ENCODE measurements around the gene EPAS1. TPM values are rescaled to one million over a fixed set of nuclear protein-coding genes. Genes with fewer than 3 reads are reported as not detected.

Gene EPAS1
- total and polyA plus RNA-seq, 9 of the 15 experiments (the other 6 are each of a cell fraction or from before 2014, with no cell fraction given) = 0.25 to 11.2 (median 4.1) TPM

DNA sequence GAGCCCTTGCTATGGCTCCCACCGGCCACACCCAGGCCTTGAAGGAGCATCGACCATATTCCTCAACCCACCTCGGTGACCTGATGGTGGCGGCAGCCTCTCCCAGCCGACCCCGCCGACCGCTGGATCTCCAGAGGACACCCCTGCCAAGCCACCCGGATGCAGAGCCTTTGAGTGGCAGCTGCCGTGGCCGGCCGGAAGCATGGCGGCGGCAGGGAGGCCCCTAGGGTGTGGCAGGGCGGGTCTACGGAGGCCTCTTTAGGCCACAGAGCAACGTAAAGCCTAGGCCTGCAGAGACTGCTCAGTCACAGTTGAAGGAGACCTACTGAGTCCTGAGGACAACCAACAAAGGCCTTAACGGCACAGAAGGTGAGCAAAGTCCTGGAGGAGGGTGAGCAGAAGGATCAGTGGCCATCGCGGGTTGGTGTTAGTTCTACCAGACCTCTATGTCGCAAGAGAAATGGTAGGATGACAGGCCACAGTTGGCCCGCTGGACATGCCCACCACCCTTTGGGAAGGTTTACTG, 131.8 kb downstream of the EPAS1 start (continued):
- TF ChIP-seq, protein P1, sequence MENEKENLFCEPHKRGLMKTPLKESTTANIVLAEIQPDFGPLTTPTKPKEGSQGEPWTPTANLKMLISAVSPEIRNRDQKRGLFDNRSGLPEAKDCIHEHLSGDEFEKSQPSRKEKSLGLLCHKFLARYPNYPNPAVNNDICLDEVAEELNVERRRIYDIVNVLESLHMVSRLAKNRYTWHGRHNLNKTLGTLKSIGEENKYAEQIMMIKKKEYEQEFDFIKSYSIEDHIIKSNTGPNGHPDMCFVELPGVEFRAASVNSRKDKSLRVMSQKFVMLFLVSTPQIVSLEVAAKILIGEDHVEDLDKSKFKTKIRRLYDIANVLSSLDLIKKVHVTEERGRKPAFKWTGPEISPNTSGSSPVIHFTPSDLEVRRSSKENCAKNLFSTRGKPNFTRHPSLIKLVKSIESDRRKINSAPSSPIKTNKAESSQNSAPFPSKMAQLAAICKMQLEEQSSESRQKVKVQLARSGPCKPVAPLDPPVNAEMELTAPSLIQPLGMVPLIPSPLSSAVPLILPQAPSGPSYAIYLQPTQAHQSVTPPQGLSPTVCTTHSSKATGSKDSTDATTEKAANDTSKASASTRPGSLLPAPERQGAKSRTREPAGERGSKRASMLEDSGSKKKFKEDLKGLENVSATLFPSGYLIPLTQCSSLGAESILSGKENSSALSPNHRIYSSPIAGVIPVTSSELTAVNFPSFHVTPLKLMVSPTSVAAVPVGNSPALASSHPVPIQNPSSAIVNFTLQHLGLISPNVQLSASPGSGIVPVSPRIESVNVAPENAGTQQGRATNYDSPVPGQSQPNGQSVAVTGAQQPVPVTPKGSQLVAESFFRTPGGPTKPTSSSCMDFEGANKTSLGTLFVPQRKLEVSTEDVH (IDR thresholded peaks at IDR 0.05; ENCODE audit: low read depth, partially characterized antibody) = no peak
- TF ChIP-seq ZNF224 (CRISPR knock-in tag; IDR thresholded peaks at IDR 0.05) (no peak), NFE2L1 (tag; IDR thresholded peaks at IDR 0.05; ENCODE audit: borderline replicate concordance, low read depth) (no peak), ARID2 (IDR thresholded peaks at IDR 0.05) (no peak), NELFE (IDR thresholded peaks at IDR 0.05; ENCODE audit: insufficient read depth, insufficient read length) (no peak), TAF7 (tag; IDR thresholded peaks at IDR 0.05) (peak; percentile 47), ZNF316 (IDR thresholded peaks at IDR 0.05) (no peak), NCOA2 (IDR thresholded peaks at IDR 0.05; ENCODE audit: partially characterized antibody in 2 of 2) (no peak), CHD1 (IDR thresholded peaks at IDR 0.05; ENCODE audit: low read length) (no peak), ARID1B (IDR thresholded peaks at IDR 0.05) (0 out of 2 replicates have a peak, but pooled peaks have one; percentile 18), EWSR1 (IDR thresholded peaks at IDR 0.05; ENCODE audit: borderline replicate concordance, low read depth, partially characterized antibody) (no peak), SMARCE1 (IDR thresholded peaks at IDR 0.05) (no peak)
- TF ChIP-seq, protein P2, sequence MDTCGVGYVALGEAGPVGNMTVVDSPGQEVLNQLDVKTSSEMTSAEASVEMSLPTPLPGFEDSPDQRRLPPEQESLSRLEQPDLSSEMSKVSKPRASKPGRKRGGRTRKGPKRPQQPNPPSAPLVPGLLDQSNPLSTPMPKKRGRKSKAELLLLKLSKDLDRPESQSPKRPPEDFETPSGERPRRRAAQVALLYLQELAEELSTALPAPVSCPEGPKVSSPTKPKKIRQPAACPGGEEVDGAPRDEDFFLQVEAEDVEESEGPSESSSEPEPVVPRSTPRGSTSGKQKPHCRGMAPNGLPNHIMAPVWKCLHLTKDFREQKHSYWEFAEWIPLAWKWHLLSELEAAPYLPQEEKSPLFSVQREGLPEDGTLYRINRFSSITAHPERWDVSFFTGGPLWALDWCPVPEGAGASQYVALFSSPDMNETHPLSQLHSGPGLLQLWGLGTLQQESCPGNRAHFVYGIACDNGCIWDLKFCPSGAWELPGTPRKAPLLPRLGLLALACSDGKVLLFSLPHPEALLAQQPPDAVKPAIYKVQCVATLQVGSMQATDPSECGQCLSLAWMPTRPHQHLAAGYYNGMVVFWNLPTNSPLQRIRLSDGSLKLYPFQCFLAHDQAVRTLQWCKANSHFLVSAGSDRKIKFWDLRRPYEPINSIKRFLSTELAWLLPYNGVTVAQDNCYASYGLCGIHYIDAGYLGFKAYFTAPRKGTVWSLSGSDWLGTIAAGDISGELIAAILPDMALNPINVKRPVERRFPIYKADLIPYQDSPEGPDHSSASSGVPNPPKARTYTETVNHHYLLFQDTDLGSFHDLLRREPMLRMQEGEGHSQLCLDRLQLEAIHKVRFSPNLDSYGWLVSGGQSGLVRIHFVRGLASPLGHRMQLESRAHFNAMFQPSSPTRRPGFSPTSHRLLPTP (IDR thresholded peaks at IDR 0.05; ENCODE audit: borderline replicate concordance, extremely low read depth, insufficient read length) = no peak
- TF ChIP-seq, protein P3, sequence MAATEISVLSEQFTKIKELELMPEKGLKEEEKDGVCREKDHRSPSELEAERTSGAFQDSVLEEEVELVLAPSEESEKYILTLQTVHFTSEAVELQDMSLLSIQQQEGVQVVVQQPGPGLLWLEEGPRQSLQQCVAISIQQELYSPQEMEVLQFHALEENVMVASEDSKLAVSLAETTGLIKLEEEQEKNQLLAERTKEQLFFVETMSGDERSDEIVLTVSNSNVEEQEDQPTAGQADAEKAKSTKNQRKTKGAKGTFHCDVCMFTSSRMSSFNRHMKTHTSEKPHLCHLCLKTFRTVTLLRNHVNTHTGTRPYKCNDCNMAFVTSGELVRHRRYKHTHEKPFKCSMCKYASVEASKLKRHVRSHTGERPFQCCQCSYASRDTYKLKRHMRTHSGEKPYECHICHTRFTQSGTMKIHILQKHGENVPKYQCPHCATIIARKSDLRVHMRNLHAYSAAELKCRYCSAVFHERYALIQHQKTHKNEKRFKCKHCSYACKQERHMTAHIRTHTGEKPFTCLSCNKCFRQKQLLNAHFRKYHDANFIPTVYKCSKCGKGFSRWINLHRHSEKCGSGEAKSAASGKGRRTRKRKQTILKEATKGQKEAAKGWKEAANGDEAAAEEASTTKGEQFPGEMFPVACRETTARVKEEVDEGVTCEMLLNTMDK (IDR thresholded peaks at IDR 0.05; ENCODE audit: borderline replicate concordance, insufficient read depth, low read depth, low read length, poor library complexity, severe bottlenecking) = peak; percentile 36
- TF ChIP-seq, protein P4, sequence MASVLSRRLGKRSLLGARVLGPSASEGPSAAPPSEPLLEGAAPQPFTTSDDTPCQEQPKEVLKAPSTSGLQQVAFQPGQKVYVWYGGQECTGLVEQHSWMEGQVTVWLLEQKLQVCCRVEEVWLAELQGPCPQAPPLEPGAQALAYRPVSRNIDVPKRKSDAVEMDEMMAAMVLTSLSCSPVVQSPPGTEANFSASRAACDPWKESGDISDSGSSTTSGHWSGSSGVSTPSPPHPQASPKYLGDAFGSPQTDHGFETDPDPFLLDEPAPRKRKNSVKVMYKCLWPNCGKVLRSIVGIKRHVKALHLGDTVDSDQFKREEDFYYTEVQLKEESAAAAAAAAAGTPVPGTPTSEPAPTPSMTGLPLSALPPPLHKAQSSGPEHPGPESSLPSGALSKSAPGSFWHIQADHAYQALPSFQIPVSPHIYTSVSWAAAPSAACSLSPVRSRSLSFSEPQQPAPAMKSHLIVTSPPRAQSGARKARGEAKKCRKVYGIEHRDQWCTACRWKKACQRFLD (CRISPR knock-in tag; IDR thresholded peaks at IDR 0.05) = 0 out of 2 replicates have a peak, but pooled peaks have one; percentile 50
- TF ChIP-seq, protein P5, sequence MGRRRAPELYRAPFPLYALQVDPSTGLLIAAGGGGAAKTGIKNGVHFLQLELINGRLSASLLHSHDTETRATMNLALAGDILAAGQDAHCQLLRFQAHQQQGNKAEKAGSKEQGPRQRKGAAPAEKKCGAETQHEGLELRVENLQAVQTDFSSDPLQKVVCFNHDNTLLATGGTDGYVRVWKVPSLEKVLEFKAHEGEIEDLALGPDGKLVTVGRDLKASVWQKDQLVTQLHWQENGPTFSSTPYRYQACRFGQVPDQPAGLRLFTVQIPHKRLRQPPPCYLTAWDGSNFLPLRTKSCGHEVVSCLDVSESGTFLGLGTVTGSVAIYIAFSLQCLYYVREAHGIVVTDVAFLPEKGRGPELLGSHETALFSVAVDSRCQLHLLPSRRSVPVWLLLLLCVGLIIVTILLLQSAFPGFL (CRISPR knock-in tag; IDR thresholded peaks at IDR 0.05) = peak; percentile 78; the same call in 1 of the 2 replicates
